ENCODE data around the gene WDSUB1.

WDSUB1 gene

DNA sequence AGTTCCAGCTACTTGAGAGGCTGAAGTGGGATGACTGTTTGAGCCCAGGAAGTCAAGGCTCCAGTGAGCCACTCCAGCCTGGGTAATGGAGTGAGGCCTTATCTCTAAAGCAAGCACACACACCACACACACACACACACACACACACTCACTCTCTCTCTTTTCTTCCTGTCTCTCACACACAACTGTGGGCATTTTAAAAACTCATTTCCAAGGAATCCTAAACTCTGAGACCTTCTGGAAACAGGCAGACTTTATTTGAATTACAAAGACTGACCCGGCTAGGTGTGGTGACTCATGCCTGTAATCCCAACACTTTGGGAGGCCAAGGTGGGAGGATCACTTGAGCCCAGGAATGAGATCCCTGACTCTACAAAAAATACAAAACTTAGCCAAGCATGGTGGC, 21.3 kb downstream of the WDSUB1 start:
- FAIRE-seq: no peak

- FAIRE-seq: no peak
Measured at GRCh38 chr2:159262904-159263303, 23.6 kb downstream of the WDSUB1 start.

DNA sequence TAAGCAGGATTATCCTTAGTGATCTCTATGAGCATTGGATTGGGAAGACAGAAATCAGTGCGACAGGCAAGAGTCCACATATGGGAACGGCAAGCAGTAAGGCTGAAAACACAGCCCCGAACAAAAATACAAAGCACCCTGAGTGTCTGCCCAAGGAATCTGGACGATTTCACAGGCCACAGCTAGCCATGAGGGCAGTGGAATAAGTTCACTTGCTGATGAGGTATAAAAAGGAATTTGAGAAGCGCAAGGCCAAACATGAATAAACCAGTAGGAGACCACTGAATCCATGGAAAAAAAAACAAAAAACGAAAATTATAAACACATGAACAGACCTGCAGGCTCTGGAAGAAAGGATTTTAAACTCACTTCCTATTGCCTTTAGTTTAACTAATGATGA, 24.3 kb downstream of the WDSUB1 start:
- FAIRE-seq: no peak

GRCh38 chr2:159256159-159256558, 30.3 kb downstream of the WDSUB1 start:
- FAIRE-seq: no peak

DNA sequence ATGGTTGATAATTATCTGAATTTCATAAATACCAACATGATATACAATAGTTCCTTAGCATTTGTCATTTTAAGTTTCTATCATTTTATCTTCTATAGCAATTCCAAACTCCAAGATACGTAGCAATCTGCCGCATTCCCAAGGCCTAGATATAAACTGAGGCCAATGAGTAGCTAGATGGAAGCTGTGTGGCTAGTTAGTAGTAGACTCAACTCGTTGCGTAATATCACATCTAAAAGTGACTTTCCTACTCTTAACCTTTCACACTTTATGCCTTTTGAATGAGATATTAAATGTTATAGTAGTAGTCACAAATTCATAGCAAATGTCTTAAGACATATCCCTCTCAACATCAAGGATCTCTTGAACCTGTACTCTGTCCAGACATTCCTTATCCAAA, 33.6 kb downstream of the WDSUB1 start:
- no peak for FAIRE-seq

- no peak for FAIRE-seq
Measured at GRCh38 chr2:159251296-159252173, 35.0 kb downstream of the WDSUB1 start.

GRCh38 chr2:159249990-159250715, 36.4 kb downstream of the WDSUB1 start:
- no peak for FAIRE-seq

- no peak for FAIRE-seq
Measured at GRCh38 chr2:159246325-159246988, 40.0 kb downstream of the WDSUB1 start.

- no peak for FAIRE-seq
Measured at GRCh38 chr2:159243529-159243928, 43.0 kb downstream of the WDSUB1 start.

- FAIRE-seq: no peak
Measured at GRCh38 chr2:159234868-159235267, 51.6 kb downstream of the WDSUB1 start.

DNA sequence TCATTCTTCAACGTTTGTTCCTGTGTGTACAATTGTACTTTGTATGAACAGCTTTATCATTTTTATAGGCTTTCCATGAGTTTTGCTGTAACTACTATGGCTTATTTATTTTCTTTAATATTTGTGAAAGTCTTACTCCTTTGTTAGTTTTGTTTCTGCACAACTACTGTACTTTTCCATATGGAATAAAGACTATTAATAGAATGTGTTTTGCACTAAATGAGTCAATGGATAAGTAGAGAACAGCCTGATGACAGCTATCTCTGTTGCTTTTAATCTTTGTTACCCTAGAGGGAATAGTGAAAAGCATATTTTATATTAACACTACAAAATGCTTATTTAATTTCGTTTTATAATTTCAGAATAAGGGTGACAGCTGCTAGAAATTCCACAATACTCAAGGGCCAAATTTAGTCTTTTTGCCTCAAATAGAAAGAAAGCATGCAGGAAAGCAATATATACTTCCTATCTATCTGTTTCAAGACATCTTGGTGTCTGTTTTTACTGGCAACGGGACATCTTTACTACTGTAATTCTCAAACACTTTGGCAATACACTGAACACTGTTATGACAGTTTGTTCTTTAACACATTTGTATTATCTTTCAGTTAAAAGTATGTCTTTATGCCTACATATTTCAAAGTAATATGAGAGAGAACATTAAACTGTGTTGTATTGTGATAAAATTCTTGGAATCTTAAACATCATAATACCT, 53.9 kb downstream of the WDSUB1 start:
- no peak for FAIRE-seq

GRCh38 chr2:159230145-159230877, 56.2 kb downstream of the WDSUB1 start:
- FAIRE-seq: no peak

- FAIRE-seq: no peak
Measured at GRCh38 chr2:159229476-159230144, 56.9 kb downstream of the WDSUB1 start.

- no peak for FAIRE-seq
Measured at GRCh38 chr2:159228081-159228581, 58.4 kb downstream of the WDSUB1 start.

GRCh38 chr2:159227467-159227866, 59.0 kb downstream of the WDSUB1 start:
- no peak for FAIRE-seq

DNA sequence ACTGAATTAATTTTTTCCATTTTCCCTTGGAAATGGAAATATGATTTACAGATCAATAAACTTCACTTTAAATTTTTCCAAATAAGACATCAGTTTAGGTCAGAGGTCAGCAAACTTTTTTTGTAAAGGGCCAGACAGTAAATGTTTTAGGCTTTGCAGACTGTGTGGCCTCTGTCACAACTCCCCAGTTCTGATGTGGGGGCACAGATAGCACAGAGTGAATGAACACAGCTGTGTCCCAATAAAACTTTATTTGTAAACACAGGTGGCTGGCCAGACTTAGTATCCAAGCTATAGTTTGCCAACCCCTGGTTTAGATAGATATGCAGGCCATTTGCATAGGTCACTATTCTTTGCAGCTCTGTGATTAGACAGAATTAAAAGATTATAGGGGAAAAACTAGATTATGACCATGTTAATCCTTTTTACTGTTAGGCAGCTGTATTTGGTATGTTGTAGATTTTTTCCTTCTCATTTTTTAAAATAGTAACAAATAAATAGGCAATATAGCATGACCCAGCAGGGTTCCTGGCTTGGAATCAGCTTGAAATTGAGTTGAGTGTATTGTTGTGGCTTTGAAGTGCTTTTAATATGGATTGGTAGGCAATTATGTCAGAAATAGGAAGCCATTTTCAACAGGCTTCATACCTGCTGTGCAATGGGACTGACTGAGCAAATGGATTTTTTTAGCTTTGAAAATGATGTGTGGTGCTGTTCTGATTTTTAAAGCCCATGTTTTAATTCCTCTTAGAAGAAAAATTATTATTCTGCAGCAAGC, 59.7 kb downstream of the WDSUB1 start:
- no peak for FAIRE-seq

DNA sequence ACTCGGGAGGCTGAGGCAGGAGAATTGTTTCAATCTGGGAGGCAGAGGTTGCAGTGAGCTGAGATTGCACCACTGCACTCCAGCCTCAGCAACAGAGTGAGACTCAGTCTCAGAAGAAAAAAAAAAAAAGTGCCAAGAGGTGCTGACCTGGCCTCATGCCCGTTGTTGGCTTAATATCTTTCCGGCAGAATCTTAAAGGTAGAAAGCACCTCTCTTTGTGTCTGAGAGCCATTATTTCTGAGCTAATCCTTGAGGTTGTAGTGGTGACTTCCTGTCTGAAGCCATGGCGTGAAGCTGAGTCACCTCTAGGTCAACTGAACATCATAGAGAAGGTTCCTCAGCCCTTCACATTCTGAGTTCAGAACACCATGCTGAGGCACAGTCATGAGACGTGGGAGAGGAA, 60.4 kb downstream of the WDSUB1 start:
- no peak for FAIRE-seq

- no peak for FAIRE-seq
Measured at GRCh38 chr2:159225025-159226016, 61.2 kb downstream of the WDSUB1 start.

- FAIRE-seq: no peak
Measured at GRCh38 chr2:159224061-159224813, 62.3 kb downstream of the WDSUB1 start.

All from TTC549 (cell line).